GM12878 (cell line): Measurements from ENCODE around the gene ANP32B. TPM values are rescaled to one million over a fixed set of nuclear protein-coding genes. Genes with fewer than 3 reads are reported as not detected.

Experiments
- BACH1 ChIP-seq: fragments of 450-650 bp; IDR thresholded peaks from 2 replicates; pipeline ENCODE4 v1.6.1; 2017; ENCODE audit warnings: mild to moderate bottlenecking, borderline replicate concordance
- CBX3 ChIP-seq: fragments of 200-600 bp; sonication (generic); IDR thresholded peaks from 2 replicates; pipeline ENCODE4 v1.6.1; 2016; ENCODE audit warnings: low read depth, borderline replicate concordance
- CEBPB ChIP-seq, 2 experiments: fragments of 150-350 bp in 1 of 2; IDR thresholded peaks; 2 replicates each; pipeline ENCODE4 v1.6.1; 2012 to 2014; ENCODE audit warnings: low read depth in 2 of 2, low read length in 2 of 2, borderline replicate concordance in 1 of 2, inconsistent platforms in 1 of 2
- CREB1 ChIP-seq: IDR thresholded peaks from 2 replicates; pipeline ENCODE4 v1.6.1; 2012; ENCODE audit warnings: low read depth, mild to moderate bottlenecking, inconsistent platforms
- CREM ChIP-seq: IDR thresholded peaks from 2 replicates; pipeline ENCODE4 v1.6.1; 2014; ENCODE audit warnings: antibody characterized with exemption, low read depth
- FOXK2 ChIP-seq: fragments of 450-650 bp; IDR thresholded peaks from 2 replicates; pipeline ENCODE4 v1.6.1; 2017; ENCODE audit warnings: mild to moderate bottlenecking, moderate library complexity
- IKZF2 ChIP-seq, 2 experiments: fragments of 450-650 bp; IDR thresholded peaks; 2 replicates each; pipeline ENCODE4 v1.6.1; 2017; ENCODE audit warnings: mild to moderate bottlenecking in 2 of 2, moderate library complexity in 2 of 2
- MEF2B ChIP-seq: fragments of 450-650 bp; IDR thresholded peaks from 2 replicates; pipeline ENCODE4 v1.6.1; 2018; ENCODE audit warnings: mild to moderate bottlenecking, moderate library complexity; ENCODE audit not compliant: partially characterized antibody, poor library complexity, severe bottlenecking
- MXI1 ChIP-seq: fragments of 150-350 bp; IDR thresholded peaks from 2 replicates; pipeline ENCODE4 v1.6.1; 2011; ENCODE audit warnings: low read depth, mild to moderate bottlenecking, inconsistent platforms, low read length, improper control_type of control experiment
- NFYB ChIP-seq: IDR thresholded peaks from 2 replicates; pipeline ENCODE4 v1.6.1; 2011; ENCODE audit warnings: low read depth, mild to moderate bottlenecking, low read length, improper control_type of control experiment, moderate library complexity; ENCODE audit not compliant: insufficient read depth
- POU2F2 ChIP-seq: IDR thresholded peaks from 3 replicates; pipeline ENCODE4 v1.6.1; 2011; ENCODE audit warnings: low read depth, mild to moderate bottlenecking, low read length, borderline replicate concordance
- RELA ChIP-seq: fragments of 450-650 bp; IDR thresholded peaks from 2 replicates; pipeline ENCODE4 v1.8.0; 2014; ENCODE audit warnings: borderline replicate concordance; ENCODE audit not compliant: partially characterized antibody
- SP1 ChIP-seq: IDR thresholded peaks from one replicate; pipeline ENCODE4 v1.6.1; 2011; ENCODE audit warnings: low read depth, low read length
- SREBF1 ChIP-seq: IDR thresholded peaks from 2 replicates; pipeline ENCODE4 v1.6.1; 2012; ENCODE audit warnings: mild to moderate bottlenecking, low read length
- STAT3 ChIP-seq: IDR thresholded peaks from 2 replicates; pipeline ENCODE4 v1.6.1; 2011; ENCODE audit warnings: low read depth, low read length, improper control_type of control experiment
- TCF12 ChIP-seq: IDR thresholded peaks from 2 replicates; pipeline ENCODE4 v1.6.1; 2011; ENCODE audit warnings: low read depth, mild to moderate bottlenecking, low read length
- YY1 ChIP-seq: IDR thresholded peaks from 2 replicates; pipeline ENCODE4 v1.6.1; 2011; ENCODE audit warnings: low read depth, mild to moderate bottlenecking, low read length
- ZNF217 ChIP-seq: fragments of 450-650 bp; IDR thresholded peaks from 2 replicates; pipeline ENCODE4 v1.6.1; 2017; ENCODE audit warnings: antibody characterized with exemption, mild to moderate bottlenecking
- ZNF274 ChIP-seq: IDR thresholded peaks from one replicate; pipeline ENCODE4 v1.8.0; 2011; ENCODE audit not compliant: insufficient read length, insufficient read depth
- ZNF622 ChIP-seq: fragments of 450-650 bp; IDR thresholded peaks from 2 replicates; pipeline ENCODE4 v1.6.1; 2017; ENCODE audit warnings: mild to moderate bottlenecking, inconsistent platforms
- polyA plus RNA-seq, 11 experiments: library from polyadenylated mRNA; depleted of rRNA in 4 of 11; unstranded in 6 of 11; stranded (reverse) in 5 of 11; fragments of >200 nt; fragmentation: Nextera tagmentation in 4 of 11; fragmentation: Illumina TruSeq in 1 of 11; extraction: Ambion mirVana in 4 of 11; extraction: Trizol in 1 of 11; gene quantifications; 1 replicate in 1 of 11; 2 replicates in 10 of 11; pipeline versions ENCODE4 v1.2.1 to v1.2.3, GENCODE V29; 2011 to 2016; ENCODE audit warnings: inconsistent platforms in 2 of 11, missing spikeins in 2 of 11, low read depth in 1 of 11
- total RNA-seq, 4 experiments: library from RNA; depleted of rRNA in 3 of 4; stranded (reverse); fragments of >200 nt in 3 of 4; fragmentation: Illumina TruSeq in 1 of 4; extraction: Trizol in 1 of 4; gene quantifications; 2 replicates each; pipeline versions ENCODE4 v1.2.1 to v1.2.3, GENCODE V29; 2013 to 2021
- TF ChIP-seq, protein P1 (sequence below): IDR thresholded peaks from 2 replicates; pipeline ENCODE4 v1.6.1; 2011; ENCODE audit warnings: mild to moderate bottlenecking, low read depth, low read length, moderate library complexity; ENCODE audit not compliant: insufficient replicate concordance
- TF ChIP-seq, protein P2 (sequence below): IDR thresholded peaks from 2 replicates; pipeline ENCODE4 v1.6.1; 2011; ENCODE audit warnings: borderline replicate concordance, low read depth, mild to moderate bottlenecking, moderate library complexity, mixed read lengths, low read length; ENCODE audit not compliant: insufficient read depth; ENCODE audit errors: extremely low read length
- TF ChIP-seq, protein P3 (sequence below): IDR thresholded peaks from 2 replicates; pipeline ENCODE4 v1.6.1; 2012; ENCODE audit warnings: low read depth, low read length, improper control_type of control experiment
- TF ChIP-seq, protein P4 (sequence below): IDR thresholded peaks from 2 replicates; pipeline ENCODE4 v1.6.1; 2011; ENCODE audit warnings: low read depth, mild to moderate bottlenecking, low read length, moderate library complexity, borderline replicate concordance; ENCODE audit errors: extremely low read depth
- TF ChIP-seq, protein P5 (sequence below): fragments of 150-350 bp; IDR thresholded peaks from 2 replicates; pipeline ENCODE4 v1.6.1; 2014; ENCODE audit warnings: mild to moderate bottlenecking, low read depth, low read length

ANP32B gene
- total and polyA plus RNA-seq, 10 of the 15 experiments (the other 5 are each of a cell fraction or from before 2014, with no cell fraction given) = 24.5 to 419 (median 171) TPM

DNA sequence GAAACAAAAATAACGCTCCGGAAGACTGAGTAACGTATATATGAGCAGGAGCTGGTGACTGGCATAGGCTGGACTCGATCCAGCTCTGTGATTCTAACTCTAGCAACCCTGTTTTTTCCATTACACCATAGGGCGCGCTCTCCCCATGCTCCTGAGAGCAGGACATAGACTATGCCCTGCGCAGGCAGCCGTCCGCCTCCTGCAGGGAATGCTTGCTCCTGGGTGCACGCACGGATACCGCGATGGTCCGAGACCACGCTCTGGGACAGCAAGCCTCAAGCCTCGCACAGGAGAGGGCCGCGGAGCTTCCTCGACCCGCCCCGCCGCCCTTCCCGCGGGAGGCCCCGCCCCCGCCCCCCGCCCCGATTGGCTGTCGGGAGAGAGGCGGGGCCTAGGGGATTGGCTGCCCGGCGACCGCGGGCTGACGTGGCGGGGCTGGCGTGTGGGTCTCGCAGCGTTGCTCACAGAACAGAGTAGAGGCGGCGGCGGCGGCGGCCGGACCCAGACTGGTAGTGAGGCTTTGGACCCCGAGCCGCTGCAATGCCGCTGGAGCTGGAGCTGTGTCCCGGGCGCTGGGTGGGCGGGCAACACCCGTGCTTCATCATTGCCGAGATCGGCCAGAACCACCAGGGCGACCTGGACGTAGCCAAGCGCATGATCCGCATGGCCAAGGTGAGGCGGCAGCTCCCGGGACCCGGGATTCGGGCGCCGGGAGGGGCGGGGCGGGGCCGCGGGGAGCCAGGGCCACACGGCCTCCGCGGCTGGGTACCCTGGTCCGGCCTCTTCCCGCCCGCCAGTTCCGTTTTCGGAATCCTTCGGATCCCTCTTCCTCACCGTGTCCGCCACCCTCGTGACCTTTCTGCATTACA, 73.4 kb downstream of the ANP32B start, which contains the start of gene NANS (continued):
- TF ChIP-seq, protein P1, sequence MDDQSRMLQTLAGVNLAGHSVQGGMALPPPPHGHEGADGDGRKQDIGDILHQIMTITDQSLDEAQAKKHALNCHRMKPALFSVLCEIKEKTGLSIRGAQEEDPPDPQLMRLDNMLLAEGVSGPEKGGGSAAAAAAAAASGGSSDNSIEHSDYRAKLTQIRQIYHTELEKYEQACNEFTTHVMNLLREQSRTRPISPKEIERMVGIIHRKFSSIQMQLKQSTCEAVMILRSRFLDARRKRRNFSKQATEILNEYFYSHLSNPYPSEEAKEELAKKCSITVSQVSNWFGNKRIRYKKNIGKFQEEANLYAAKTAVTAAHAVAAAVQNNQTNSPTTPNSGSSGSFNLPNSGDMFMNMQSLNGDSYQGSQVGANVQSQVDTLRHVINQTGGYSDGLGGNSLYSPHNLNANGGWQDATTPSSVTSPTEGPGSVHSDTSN = no peak
- TF ChIP-seq, protein P2, sequence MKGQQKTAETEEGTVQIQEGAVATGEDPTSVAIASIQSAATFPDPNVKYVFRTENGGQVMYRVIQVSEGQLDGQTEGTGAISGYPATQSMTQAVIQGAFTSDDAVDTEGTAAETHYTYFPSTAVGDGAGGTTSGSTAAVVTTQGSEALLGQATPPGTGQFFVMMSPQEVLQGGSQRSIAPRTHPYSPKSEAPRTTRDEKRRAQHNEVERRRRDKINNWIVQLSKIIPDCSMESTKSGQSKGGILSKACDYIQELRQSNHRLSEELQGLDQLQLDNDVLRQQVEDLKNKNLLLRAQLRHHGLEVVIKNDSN = no peak
- TF ChIP-seq SREBF1 (no peak), MEF2B (no peak), MXI1 (0 out of 2 replicates have a peak, but pooled peaks have one; percentile 15), ZNF622 (no peak), CBX3 (no peak), CREB1 (peak; percentile 84), ZNF217 (peak; percentile 62; the same call in 1 of the 2 replicates), RELA (no peak), YY1 (peak; percentile 54), NFYB (peak; percentile 49; the same call in 1 of the 2 replicates), IKZF2 (IDR thresholded peaks at IDR 0.05) (peak; percentile 13 to 54; a peak in 1 of 4 replicates), ZNF274 (no peak), SP1 (no peak), TCF12 (no peak), POU2F2 (peak; percentile 70; the same call in 2 of the 3 replicates), CREM (0 out of 2 replicates have a peak, but pooled peaks have one; percentile 43), FOXK2 (no peak), CEBPB (IDR thresholded peaks at IDR 0.05; ENCODE audit: borderline replicate concordance in 1 of 2, low read depth in 2 of 2, low read length in 2 of 2) (no peak), BACH1 (peak; percentile 58), STAT3 (no peak)
- TF ChIP-seq, protein P3, sequence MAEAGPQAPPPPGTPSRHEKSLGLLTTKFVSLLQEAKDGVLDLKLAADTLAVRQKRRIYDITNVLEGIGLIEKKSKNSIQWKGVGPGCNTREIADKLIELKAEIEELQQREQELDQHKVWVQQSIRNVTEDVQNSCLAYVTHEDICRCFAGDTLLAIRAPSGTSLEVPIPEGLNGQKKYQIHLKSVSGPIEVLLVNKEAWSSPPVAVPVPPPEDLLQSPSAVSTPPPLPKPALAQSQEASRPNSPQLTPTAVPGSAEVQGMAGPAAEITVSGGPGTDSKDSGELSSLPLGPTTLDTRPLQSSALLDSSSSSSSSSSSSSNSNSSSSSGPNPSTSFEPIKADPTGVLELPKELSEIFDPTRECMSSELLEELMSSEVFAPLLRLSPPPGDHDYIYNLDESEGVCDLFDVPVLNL = no peak
- TF ChIP-seq, protein P4, sequence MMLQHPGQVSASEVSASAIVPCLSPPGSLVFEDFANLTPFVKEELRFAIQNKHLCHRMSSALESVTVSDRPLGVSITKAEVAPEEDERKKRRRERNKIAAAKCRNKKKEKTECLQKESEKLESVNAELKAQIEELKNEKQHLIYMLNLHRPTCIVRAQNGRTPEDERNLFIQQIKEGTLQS = no peak
- TF ChIP-seq, protein P5, sequence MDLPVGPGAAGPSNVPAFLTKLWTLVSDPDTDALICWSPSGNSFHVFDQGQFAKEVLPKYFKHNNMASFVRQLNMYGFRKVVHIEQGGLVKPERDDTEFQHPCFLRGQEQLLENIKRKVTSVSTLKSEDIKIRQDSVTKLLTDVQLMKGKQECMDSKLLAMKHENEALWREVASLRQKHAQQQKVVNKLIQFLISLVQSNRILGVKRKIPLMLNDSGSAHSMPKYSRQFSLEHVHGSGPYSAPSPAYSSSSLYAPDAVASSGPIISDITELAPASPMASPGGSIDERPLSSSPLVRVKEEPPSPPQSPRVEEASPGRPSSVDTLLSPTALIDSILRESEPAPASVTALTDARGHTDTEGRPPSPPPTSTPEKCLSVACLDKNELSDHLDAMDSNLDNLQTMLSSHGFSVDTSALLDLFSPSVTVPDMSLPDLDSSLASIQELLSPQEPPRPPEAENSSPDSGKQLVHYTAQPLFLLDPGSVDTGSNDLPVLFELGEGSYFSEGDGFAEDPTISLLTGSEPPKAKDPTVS = no peak
